Activated T-helper 2 cell treated with anti-CD3 and anti-CD28 coated beads, Interferon-gamma antibody, Interleukin-2, Interleukin-4, amounts not matched to agents 10 μg/mL and 5 μg/mL and 100 μg/mL, durations not matched to agents 14 hours and 24 hours and 36 hours (primary cell): ENCODE measurements around the gene MYLK3. TPM values are rescaled to one million over a fixed set of nuclear protein-coding genes. Genes with fewer than 3 reads are reported as not detected.

ENCODE experiments used
- total RNA-seq: library from RNA; stranded (reverse); gene quantifications from 2 replicates; pipeline ENCODE4 v1.2.3, GENCODE V29; 2022

The MYLK3 gene
- total RNA-seq, 1 donor from 2014 or later, result 0.25 TPM

Other genes starting within 250 kb of the MYLK3 start
- 45.6 and 46.9 TPM in 2 replicates for gene SHCBP1, start 127.0 kb downstream of the MYLK3 start, total RNA-seq
- gene VPS35, start 59.2 kb downstream of the MYLK3 start, total RNA-seq, result 90.4 and 90.5 TPM in 2 replicates
- gene ORC6, start 58.7 kb downstream of the MYLK3 start, total RNA-seq, result 56.2 and 56.8 TPM in 2 replicates
- gene C16orf87, start 82.8 kb upstream of the MYLK3 start, total RNA-seq, result 20.1 and 24.0 TPM in 2 replicates
- 12.9 and 13.5 TPM in 2 replicates for gene GPT2, start 136.0 kb upstream of the MYLK3 start, total RNA-seq
- gene DNAJA2, start 225.3 kb upstream of the MYLK3 start, total RNA-seq, result 65.9 and 74.4 TPM in 2 replicates